GM18502 (cell line): ENCODE results near the gene OSBPL2.

Experiments
- ATAC-seq: cut with Tn5 transposase; IDR thresholded peaks from one replicate; pipeline ENCODE4 v1.9.1; 2021; ENCODE audit warnings: mild to moderate bottlenecking; ENCODE audit not compliant: unreplicated experiment, poor library complexity

OSBPL2 gene

DNA sequence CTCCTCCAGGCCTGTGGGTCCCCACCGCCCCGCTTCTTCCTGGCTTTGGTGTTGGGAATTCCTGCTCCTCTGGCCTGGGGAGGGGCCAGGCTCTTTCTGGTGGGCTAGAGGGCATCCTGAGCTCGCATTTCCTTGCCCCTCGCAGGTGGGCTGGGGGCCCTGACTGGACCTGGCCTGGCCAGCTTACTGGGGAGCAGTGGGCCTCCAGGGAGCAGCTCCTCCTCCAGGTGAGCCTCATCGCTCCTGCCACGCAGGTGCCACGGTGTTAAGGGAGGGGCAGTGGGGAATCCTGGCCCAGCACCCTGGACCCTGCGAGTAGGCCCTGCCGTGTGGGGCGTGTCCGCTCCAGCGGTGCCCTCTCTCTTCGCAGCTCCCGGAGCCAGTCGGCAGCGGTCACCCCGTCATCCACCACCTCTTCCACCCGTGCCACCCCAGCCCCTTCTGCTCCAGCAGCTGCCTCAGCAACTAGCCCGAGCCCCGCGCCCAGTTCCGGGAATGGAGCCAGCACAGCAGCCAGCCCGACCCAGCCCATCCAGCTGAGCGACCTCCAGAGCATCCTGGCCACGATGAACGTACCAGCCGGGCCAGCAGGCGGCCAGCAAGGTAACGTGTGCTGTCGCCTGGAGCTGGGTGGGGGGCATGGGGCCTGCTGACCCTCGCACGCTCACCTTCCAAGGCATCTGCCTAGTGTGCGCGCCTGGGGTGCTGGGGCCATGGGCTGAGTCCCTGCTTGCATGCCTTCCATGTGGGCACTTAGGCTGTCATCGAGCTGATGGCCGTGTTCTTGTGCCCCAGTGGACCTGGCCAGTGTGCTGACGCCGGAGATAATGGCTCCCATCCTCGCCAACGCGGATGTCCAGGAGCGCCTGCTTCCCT lies 69.1 kb downstream of the OSBPL2 start:
- no peak for ATAC-seq

DNA sequence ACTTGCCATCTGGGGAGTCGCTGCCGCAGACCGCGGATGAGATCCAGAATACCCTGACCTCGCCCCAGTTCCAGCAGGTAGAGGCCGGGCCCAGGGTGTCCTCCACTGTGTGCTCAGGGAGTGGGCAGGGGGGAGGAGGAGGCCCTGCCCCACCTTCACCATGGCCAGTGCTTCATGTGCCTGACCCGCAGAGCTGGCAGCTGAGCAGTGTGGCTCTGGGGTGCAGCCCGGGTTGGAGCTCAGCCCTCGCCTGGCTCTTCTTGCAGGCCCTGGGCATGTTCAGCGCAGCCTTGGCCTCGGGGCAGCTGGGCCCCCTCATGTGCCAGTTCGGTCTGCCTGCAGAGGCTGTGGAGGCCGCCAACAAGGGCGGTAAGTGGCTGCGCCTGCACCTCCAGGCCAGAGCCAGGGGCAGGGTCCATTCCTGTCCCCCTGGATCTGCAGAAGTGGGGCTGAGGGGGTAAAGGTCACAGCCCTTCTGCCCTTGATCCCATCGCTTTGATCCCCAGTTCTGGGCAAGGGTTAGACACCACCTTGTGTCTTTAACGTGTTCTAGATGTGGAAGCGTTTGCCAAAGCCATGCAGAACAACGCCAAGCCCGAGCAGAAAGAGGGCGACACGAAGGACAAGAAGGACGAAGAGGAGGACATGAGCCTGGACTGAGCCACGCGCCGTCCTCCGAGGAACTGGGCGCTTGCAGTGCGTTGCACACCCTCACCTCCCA lies 69.9 kb downstream of the OSBPL2 start:
- no peak for ATAC-seq

DNA sequence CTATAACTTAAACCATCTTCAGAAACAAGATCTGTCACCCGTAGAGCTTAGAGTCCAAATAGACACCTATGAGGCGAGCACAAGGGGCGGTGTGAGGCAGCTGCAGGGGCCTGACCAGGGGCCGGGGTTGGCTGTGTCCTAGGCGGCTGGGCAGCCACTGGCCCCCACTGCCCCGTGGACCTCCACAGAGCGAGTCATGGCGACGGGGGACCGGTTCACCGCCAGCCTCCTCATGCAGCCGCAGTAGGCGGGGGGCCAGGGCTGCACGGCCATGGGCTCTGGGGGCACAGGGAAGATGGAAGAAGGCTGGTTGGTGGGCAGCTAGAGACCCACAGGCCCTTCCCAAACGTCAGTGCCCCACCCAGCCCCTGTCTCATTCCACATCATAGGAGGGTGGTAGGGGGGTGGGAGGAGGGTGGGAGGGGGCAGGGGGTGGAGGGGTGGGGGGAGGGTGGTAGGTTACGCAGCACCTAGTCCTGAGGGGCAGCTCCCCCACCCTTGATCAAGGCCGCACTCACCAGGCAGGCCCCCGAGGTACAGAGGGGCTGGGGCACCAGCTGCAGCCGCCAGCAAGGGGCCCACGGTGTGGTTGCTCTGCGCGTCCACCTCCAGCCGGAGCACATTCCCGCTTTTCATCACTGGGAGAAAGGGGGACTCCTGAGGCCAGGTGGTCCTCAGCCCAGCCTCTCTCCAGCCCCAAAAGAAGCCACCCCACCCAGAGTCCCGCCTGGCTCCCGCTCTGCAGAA lies 71.0 kb downstream of the OSBPL2 start:
- no peak for ATAC-seq

- ATAC-seq = no peak
Observed at GRCh38 chr20:62309947-62310756, 71.8 kb downstream of the OSBPL2 start.

DNA sequence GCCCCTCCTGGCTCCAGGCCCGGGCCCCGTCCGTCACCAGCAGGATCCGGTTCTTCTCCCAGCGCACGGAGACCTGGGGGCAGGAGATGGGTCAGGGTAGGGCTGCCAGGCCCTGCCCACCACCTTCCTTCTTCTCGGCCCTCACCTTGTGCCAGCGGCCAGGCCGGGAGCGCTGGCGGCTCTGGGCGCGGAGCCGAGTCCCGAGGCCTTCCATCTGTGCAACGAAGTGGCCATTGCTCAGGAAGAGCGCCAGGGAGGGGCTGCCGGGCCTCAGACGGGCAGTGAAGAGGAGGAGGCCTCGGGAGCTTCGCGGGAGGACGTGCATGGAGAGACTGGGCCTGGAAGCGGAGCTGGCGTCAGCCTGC lies 72.4 kb downstream of the OSBPL2 start:
- ATAC-seq = no peak

DNA sequence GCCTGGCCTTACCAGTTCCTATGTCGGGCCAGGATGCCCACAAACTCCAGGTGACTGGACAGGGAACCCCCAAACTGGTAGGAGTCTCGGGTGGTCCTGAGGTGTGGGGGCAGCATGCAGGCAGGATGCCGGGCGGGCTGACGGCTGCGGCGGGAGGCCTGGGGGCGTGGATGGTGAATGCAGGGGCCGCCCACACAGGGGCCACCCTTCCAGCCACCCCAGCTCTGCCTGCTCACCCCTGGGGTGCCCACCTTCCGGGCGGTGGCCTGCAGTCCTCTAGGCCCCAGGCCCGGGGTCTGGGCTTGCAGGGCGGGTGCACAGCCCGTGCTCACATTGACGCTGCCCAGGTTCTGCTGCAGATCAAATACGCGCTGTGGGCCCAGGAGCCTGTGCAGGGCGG lies 72.8 kb downstream of the OSBPL2 start:
- no peak for ATAC-seq

- no peak for ATAC-seq
Observed at GRCh38 chr20:62311832-62312661, 73.7 kb downstream of the OSBPL2 start.

GRCh38 chr20:62312662-62312977 lies 74.3 kb downstream of the OSBPL2 start:
- ATAC-seq = no peak

DNA sequence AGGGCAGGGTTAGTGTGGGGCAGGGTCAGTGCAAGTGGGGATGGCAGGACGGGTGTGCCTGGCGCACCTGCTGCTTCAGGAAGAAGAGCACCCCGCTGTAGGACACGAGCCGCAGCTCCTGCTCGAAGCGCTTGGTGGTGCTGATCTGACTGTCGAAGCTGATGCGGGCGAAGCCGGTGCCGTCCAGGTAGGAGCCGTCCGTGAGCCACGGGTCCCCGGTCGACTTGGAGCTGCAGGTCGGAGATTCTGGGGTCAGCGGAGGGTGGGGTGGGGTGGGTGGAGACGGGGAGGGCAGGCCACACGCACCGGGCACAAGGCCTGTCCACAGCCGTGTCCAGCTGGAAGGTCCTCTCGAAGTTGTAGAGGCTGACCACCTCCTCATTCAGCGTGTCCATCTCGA lies 74.7 kb downstream of the OSBPL2 start:
- no peak for ATAC-seq

DNA sequence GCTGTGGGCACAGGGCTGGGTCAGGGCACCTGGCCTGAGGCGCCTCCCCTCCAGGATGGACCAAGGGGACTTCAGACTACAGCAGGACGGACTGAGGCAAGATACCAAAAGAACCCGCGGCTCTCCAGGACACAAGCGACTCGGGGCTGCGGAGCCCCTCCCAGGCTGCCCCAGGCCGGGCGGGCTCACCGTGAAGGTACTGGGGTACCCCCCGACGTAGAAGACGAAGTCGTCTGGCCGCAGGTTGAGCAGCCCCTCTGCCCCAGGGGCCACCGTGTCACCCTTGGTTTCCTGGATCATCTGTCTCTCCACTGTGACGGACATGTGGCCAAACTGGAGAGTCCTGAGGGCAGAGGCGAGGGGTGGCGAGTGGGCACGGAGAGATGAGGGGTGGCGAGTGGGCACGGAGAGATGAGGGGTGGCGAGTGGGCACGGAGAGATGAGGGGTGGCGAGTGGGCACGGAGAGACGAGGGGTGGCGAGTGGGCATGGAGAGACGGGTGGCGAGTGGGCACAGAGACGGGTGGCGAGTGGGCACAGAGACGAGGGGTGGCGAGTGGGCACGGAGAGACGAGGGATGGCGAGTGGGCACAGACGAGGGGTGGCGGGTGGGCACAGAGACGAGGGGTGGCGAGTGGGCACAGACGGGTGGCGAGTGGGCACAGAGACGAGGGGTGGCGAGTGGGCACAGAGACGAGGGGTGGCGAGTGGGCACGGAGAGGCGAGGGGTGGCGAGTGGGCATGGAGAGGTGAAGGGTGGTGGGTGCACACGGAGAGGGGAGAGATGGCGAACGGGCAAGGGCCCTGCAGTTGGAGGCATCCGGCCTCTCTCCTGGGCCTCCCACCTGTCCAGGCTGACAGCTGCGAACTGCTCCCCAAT lies 75.4 kb downstream of the OSBPL2 start:
- no peak for ATAC-seq

GRCh38 chr20:62314339-62314638 lies 76.0 kb downstream of the OSBPL2 start:
- ATAC-seq = no peak

DNA sequence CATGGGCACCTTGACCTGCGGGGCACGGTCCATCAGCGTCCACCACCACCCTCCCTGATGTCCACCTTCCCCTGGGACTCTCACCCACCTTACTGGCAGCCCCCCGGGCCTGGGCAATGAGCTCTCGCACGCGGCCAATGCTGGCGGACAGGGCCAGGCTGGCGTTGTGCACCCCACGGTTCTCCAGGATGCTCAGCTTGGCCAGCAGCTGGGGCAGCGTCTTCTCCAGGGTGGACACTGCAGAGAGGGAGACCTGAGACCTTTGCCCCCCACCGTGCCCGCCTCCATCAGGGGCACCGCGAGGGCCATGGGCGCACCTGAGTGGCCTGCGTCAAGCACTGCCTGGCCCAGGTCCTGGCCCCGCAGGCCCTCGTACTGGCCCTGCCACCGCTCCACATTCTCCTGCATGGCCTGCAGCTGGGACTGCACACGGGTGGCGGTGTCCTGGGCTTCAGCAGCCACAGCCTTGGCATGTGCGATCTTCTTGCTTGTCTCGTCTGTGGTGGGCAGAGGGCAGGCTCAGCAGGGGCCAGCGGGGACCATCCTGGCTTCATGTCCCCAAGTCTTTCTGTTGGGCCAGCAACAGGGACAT lies 76.5 kb downstream of the OSBPL2 start:
- ATAC-seq = no peak

DNA sequence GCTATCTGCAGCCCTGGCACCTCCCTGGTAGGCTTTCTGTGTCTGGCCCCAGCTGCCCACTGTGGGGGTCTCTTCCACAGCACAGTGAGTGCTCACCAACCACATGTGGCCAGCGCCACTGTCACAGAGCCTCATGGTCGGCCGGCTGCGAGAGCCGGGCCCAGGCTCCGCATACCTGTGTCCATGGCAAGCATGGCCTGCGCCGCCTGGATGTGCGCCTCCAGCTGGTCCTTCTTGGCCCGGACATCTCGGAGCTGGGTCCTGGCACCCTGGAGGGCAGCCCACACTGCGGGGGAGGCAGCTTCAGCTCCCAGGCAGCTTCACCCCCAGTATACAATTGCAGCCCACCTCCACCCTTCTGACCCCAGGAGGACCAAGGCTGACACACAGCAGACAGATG lies 77.5 kb downstream of the OSBPL2 start:
- no peak for ATAC-seq

DNA sequence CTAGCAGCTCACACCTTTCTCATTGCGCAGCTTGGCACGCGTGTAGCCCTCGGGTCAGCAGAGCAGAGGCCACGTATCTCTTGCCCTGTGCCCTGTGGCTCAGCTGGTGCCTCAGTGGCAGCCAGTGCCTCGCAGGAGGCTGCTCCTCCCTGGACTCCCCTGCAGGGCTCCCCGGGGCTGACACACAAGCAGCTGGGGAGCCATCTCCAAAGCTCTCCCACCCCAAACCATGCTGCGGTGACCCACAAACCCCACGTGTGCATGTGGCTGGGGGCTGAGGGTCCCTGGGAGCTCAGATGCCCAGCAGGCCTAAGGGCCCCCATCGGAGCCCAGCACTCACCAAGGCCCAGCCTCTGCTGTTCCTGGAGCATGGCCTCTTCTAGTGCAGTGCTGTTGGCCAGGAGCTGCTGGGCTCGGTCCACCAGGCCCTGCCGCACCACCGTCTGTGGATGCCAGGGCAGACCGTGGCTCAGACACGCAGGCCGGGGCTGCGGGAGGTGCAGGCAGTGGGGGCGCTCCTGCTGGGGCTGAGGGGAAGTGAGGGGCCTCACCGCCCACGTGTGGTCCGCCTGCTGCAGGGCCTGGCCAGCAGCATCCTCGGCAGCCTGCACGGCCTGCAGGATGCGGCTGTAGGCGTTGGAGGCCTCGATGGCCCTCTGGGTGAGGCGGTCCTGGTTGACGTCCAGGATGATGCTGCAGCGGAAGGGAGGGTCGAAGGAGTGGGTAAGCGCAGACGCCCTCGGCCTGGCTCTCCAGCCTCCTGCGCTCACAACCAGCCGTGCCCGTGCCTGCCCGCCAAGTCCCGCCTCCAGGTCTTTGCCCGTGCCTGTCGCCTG lies 78.2 kb downstream of the OSBPL2 start:
- ATAC-seq = no peak

- no peak for ATAC-seq
Observed at GRCh38 chr20:62317167-62317655, 78.9 kb downstream of the OSBPL2 start.

DNA sequence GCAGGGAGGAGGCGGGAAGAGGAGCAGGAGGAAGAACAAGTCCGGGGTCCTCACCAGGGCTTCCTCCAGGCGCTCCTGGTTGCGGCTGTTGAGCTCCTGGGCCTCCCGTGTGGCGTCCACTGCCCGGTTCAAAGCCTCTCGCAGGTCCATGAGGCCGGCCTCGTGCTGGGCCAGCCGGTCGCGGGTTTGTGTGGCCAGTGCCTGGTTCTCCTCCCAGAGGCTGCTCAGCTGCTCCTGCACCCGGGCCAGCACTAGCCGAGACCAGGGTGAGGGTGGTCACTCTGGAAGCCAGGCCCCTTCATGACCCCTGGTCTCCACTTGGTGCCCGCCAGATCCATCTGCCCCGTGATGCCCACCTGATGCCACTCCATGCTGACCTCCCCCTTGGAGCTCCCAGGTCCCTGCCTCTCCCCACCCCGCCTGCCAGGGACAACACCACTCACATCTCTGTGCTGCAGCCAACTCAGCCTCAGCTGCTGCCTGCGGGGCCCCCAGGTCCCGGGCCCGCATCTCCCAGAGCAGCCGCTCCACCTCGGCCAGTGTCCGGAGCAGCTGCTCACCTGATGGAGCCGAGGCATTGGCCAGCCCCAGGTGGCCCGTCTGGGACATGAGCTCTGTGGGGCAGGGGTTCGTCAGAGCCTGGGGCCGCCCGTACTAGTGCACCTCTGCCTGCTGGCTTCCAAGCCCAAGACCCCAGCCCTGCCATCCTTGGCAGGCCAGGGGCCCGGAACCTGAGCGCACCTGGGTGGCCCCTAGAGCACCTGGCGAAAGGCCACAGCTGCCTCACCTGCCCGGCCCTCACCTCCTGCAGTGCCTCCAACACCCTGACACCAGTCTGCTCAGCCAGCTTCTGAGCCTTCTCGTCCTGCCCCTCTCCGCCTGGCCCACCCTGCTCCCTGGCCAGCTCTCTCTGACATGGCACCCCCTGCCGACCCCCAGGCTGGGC lies 80.4 kb downstream of the OSBPL2 start:
- ATAC-seq = no peak
